ENCODE results near the gene C4BPA. TPM values are rescaled to one million over a fixed set of nuclear protein-coding genes. Genes with fewer than 3 reads are reported as not detected.
A peak's percentile ranks its signal among the peaks of the same experiment; 100 is the strongest.

C4BPA gene
- total RNA-seq, 1 donor from 2014 or later: not detected

DNA sequence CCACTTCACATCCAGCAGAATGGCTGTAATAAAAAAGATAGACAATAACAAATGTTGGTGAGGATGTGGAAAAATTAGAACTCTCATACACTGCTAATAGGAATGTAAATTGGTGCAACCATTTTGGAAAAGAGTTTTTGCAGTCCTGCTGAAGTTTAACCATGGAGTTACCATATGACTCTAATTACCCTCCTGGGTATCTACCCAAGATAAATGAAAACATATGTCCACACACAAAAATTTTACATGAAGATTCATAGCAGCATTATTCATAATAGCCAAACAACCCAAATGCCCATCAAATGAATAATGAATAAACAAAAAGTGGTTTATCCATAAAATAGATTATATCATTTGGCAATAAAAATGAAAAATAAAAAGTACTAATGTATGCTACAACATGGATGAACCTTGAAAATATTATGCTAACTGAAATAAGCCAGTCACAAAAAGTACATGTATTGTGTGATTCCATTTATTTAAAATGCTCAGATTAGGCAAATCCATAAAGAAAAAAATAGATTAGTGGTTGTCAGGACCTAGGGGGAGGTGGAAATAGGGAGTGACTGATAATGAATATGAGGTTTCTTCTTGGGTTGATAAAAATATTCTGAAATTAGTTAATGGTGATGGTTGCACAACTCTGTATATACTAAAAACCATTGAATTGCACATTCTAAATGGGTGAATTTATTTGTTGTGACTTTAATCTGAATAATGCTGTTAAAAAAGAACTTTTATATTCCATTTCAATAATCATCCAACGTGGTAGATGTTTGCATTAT lies 26.4 kb downstream of the C4BPA start:
- no peaks in the 10 kb centered on the region for H3K4me1 Mint-ChIP-seq
- no peak for TF ChIP-seq CTCF (conservative IDR thresholded peaks at IDR 0.05)
- no peak for DNase-seq (ENCODE audit: low read depth, low spot score)
- no peaks in the 10 kb centered on the region for H3K36me3 Mint-ChIP-seq (ENCODE audit: low read depth)
- no peaks in the 10 kb centered on the region for H3K27me3 Mint-ChIP-seq (ENCODE audit: low read depth)
- H3K27ac Mint-ChIP-seq (ENCODE audit: unreplicated experiment): no peak overlapping the region
- no peak overlapping the region for H3K4me3 Mint-ChIP-seq
- H3K9me3 Mint-ChIP-seq: peaks cover 25% of the 10 kb centered on the region

- H3K4me3 Mint-ChIP-seq: no peak overlapping the region
- no peak for DNase-seq (ENCODE audit: low read depth, low spot score)
- H3K9me3 Mint-ChIP-seq: peaks cover 28% of the 10 kb centered on the region
- no peaks in the 10 kb centered on the region for H3K4me1 Mint-ChIP-seq
- TF ChIP-seq CTCF (conservative IDR thresholded peaks at IDR 0.05): no peak
- no peaks in the 10 kb centered on the region for H3K27me3 Mint-ChIP-seq (ENCODE audit: low read depth)
- H3K27ac Mint-ChIP-seq (ENCODE audit: unreplicated experiment): peak overlapping the region; percentile 4
- no peaks in the 10 kb centered on the region for H3K36me3 Mint-ChIP-seq (ENCODE audit: low read depth)
These were observed 27.1 kb downstream of the C4BPA start for GRCh38 chr1:207131163-207131562.

GRCh38 chr1:207134581-207134980 lies 30.5 kb downstream of the C4BPA start:
- TF ChIP-seq CTCF (conservative IDR thresholded peaks at IDR 0.05): no peak
- no peak for DNase-seq (ENCODE audit: low read depth, low spot score)
- Mint-ChIP-seq H3K9me3 (peaks cover 12% of the 10 kb centered on the region), H3K27me3 (ENCODE audit: low read depth) (no peaks in the 10 kb centered on the region), H3K27ac (ENCODE audit: unreplicated experiment) (no peak overlapping the region), H3K4me1 (no peaks in the 10 kb centered on the region), H3K4me3 (no peak overlapping the region), H3K36me3 (ENCODE audit: low read depth) (no peaks in the 10 kb centered on the region)

DNA sequence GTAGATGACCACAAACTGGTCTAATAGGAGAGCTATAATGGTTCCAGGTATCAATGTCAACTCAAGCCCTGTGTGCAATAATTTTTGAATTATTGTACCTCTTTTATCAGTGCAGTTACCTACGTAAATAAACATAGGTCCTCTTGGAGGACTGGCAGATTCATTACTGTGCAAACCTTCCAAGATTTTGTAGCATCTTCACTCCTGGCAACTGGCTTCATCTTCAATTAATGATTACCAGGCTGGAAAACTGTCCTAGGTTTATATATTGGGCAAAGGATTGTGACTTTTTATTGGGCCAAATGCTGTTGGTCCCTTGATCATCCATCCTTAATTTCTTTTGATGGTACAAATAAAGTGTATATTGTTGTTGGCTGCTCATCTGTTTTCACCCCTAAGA lies 35.6 kb downstream of the C4BPA start:
- DNase-seq (ENCODE audit: low read depth, low spot score): no peak
- no peak for TF ChIP-seq CTCF (conservative IDR thresholded peaks at IDR 0.05)
- Mint-ChIP-seq H3K4me1 (no peaks in the 10 kb centered on the region), H3K27me3 (ENCODE audit: low read depth) (peaks cover 2% of the 10 kb centered on the region), H3K27ac (ENCODE audit: unreplicated experiment) (no peak overlapping the region), H3K4me3 (no peak overlapping the region), H3K36me3 (ENCODE audit: low read depth) (no peaks in the 10 kb centered on the region), H3K9me3 (peaks cover 5% of the 10 kb centered on the region)

DNA sequence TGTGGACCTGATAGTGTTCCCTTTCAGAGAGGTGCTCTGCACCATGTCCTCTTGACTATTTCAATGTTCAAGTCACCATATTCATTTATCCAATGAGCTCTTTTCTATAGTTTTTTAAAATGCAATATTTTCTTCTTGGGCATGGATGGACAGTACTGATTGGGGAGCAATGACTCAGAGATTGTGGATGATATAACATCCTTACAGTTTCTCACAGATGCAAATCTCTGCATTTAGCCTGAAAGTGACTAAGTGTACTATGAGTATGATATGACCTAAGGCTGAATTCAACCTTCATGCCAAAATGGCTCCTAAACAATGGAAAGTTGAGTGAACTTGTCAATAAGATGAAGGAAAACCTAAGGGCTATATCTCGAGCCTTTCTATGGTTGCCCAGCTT lies 36.5 kb downstream of the C4BPA start:
- H3K4me1 Mint-ChIP-seq: no peaks in the 10 kb centered on the region
- H3K36me3 Mint-ChIP-seq (ENCODE audit: low read depth): no peaks in the 10 kb centered on the region
- no peak overlapping the region for H3K27ac Mint-ChIP-seq (ENCODE audit: unreplicated experiment)
- DNase-seq (ENCODE audit: low read depth, low spot score): no peak
- TF ChIP-seq CTCF (conservative IDR thresholded peaks at IDR 0.05): no peak
- no peak overlapping the region for H3K4me3 Mint-ChIP-seq
- peaks cover 5% of the 10 kb centered on the region for H3K9me3 Mint-ChIP-seq
- H3K27me3 Mint-ChIP-seq (ENCODE audit: low read depth): peaks cover 2% of the 10 kb centered on the region
